GM18951 (cell line): ENCODE data around the gene DTNB.

Experiments used
- POLR2A ChIP-seq: IDR thresholded peaks from 4 replicates; pipeline ENCODE4 v1.6.1; 2011; ENCODE audit warnings: mild to moderate bottlenecking; ENCODE audit not compliant: insufficient read length, insufficient read depth; ENCODE audit errors: extremely low read depth
- in situ Hi-C: fragments of 300-500 bp; cut with MboI; formaldehyde crosslinking; loops from one replicate; pipeline ENCODE4 v1.12.0; 2022; ENCODE audit warnings: low sequenced_read_pairs, mixed read lengths, inconsistent platforms; ENCODE audit not compliant: unreplicated experiment

Gene DTNB

DNA sequence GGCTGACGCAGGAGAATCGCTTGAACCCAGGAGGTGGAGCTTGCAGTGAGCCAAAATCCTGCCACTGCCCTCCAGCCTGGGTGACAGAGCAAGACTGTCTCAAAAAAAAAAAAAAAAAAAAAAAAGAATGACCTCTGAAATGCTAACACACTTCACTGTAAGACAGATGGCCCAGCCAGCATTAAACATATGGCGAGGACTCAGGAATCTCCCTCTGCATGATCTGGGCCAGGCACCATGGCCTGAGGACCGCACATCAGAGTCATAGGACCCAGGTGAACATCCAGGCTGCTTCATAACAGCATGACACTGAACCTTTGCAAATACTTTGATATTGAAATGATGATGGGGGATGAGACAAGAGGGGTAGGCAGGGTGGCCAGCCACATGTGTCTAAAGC lies 275.6 kb downstream of the DTNB start:
- no peak for TF ChIP-seq POLR2A
- in situ Hi-C loops, result no loop called here

DNA sequence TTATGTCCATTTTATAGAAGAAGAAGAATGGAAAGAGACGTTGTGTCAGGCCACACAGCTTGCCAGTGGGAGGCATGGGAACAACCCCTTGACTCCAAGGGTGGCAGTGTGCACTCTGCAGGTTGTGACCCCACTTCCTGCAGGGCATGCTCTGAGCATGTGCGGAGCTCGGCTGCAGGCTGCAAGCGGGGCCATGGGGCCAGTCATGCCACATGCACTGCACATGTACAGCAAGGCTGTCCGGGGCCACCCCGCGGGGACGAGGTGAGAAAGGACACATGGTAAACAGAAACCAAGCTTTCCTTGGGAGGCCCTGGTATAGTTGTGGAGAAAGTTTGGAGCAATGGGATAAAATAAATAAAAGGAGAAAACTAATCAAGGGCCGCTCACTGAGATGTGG lies 284.2 kb downstream of the DTNB start:
- in situ Hi-C loops, result no loop called here
- TF ChIP-seq POLR2A, result no peak

DNA sequence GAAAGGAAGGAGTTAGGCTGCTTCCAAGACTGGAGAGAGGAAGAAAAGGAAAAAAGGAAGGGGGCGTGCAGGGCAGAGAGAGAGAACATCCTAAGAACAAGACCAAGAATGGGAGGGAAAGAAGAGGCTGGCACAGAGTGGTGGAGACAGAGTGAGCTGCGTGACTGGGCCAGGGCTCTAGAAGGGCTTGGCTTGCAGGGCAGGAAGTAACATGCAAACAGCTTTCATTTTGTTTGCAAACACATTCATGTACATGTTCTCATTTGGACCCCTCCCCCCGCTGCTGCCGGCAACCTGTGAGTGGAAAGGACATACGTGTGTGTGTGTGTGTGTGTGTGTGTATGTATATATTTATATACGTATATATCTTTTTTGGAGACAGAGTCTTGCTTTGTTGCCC lies 284.9 kb downstream of the DTNB start:
- no peak for TF ChIP-seq POLR2A

DNA sequence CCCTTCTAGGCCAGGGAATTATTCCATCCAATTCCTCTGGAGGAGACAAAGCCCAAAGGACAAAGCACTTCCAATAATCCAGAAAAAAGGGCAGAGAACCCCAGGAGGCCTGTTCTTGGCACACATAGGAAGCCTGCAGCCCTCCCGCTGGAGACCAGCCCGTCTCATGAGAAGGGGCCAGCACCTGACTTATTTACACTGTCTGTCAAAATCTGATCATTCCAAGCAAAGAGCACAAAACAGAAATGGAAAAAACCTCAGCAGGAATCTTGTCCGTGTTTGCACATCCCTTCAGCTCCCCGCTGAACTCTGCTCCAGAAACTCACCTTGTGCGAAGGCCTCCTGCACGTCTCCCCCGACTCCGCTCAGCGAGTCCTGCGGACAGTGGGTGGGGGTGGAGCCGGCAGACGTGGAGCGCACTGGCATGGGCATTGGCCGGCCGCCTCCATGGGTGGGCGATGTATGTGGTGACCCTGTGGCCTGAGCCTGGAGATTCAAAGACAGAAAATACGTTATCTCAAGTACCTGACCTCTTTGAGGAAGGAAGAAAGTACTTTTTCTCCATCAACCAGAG lies 285.4 kb downstream of the DTNB start:
- in situ Hi-C loops, result no loop called here
- TF ChIP-seq POLR2A, result no peak

More for the DNA sequence above, 284.9 kb downstream of the DTNB start:
- in situ Hi-C loops, result no loop called here

DNA sequence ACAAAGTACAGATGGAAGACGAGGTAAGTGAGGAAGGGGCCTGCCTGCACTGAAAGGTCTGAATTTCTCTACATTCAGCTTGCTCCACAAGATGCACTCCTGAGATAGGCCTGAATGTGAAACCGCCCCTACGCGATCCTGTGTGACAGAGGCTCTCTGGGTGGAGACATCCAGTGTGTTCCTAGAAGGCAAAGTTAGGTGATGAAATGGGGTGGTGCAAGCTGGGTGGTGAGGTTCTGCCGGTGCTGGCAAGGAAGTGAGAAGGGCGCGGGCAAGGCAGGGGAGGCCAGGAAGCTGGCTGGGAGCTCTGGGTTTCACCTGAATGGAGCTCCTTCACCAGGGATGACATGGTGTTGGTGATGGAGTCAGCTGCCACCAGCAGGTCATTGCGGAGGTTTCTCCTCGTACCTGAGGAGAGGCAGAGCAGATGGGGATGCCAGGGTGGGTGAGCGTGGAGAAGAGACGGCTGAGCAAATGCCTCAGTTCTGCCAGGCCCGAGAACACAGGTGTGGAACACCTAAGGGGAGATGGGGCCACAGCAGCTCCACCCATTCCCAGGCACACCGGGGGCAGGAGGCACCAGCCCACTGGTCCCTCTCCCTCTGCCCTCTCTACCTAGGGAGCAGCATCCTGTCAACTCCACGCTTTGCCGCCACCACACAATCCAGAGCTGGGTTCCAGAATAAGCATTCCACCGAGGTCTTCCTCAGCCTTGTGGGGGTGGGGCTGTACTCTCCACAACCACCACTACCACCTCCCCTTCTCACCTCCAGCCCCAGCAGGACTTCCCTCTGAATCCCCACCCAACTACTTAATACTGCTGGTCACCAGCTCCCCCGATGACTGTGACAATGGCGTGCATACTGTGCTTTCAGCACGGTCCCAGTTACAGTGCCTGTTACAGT lies 286.2 kb downstream of the DTNB start:
- in situ Hi-C loops, result no loop called here

DNA sequence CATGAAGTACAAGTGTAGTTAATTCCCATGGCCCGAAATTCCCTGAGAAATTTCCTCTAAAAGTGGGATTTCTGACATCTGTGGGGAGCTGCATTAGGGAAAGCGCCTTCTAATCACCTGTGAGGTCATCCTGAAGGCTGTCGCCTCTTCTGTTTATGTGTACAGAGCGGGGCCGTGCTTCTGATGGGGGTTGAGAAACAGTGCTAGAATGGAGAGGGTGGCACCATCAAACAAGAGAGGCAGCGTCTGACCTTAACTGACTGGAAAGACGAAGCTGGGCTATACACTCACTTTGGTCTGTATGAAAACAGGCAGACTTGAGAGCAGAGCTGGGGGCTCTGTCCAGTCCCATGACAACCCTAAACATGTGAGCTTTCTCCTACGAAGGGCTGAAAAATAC lies 287.5 kb downstream of the DTNB start:
- no peak for TF ChIP-seq POLR2A
- in situ Hi-C loops, result no loop called here

More for the DNA sequence above, 286.2 kb downstream of the DTNB start:
- no peak for TF ChIP-seq POLR2A

DNA sequence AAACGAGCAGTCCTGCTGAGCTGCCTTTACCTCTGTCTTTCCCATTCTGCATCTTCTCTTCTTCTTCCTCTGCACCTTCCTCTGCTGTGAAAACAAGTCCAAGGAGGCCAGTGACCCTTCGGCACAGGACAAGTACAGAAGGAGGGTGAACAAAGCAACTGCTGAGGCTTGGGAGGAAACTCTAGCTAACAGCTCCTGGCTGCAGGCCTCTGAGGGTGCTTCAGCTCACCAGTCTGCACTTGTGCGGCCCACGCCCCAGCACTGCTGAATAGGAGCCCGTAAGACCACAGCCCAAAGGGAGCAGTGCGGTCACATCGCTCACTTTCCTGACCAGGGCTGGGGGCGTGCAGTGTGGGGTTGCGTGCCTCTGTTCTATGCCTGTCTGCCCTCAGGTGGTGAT lies 289.6 kb downstream of the DTNB start:
- TF ChIP-seq POLR2A, result no peak

DNA sequence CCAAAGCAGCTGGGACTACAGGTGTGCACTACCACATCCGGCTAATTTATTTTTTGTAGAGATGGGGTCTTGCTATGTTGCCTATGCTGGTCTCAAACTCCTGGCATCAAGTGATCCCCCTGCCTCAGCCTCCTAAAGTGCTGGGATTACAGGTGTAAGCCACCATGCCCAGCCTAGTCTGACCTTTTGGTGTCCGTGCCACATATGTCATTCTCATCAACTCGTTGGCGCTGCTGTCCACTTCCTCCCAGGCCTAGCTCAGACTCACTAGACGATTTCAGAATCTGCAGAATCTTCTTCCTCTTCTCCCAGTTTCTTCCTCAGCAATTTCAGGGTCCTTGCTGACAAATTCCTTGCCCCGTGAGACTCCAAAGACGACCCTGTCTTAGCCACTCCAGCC lies 291.9 kb downstream of the DTNB start:
- in situ Hi-C loops, result no loop called here
- no peak for TF ChIP-seq POLR2A

More for the DNA sequence above, 289.6 kb downstream of the DTNB start:
- in situ Hi-C loops, result no loop called here

DNA sequence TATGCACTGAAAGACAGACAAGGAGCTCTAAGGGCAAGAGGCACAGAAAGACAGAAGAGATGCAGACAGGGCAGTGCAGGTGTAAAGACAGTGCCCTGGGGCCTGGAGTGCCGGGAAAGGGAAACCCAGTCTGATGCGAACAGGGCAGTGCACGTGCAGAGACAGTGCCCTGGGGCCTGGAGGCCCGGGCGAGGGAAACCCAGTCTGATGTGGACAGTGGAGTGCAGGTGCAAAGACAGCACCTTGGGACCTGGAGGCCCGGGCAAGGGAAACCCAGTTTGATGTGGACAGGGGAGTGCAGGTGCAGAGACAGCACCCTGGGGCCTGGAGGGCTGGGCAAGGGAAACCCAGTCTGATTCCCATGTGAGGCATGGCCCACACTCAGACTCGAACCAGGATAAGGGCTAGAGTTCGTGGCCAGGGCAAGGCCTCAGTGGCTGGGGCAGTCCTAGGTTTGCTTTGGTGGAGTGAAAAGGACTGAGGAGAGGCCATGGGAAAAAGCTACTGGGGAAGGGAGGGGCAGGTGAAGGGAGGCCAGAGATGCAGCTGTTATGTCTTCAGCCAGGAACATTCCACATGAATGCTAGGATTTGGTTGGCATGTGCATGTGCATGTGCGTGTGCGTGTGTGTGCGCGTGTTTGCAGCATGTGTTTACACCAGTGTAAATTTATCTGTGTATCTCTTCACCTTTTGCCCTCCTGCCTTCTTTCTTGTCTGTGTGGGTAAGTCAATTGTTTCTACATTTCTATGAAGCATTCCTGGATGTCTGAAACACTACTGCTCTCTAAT lies 292.6 kb downstream of the DTNB start:
- in situ Hi-C loops, result no loop called here
- no peak for TF ChIP-seq POLR2A

DNA sequence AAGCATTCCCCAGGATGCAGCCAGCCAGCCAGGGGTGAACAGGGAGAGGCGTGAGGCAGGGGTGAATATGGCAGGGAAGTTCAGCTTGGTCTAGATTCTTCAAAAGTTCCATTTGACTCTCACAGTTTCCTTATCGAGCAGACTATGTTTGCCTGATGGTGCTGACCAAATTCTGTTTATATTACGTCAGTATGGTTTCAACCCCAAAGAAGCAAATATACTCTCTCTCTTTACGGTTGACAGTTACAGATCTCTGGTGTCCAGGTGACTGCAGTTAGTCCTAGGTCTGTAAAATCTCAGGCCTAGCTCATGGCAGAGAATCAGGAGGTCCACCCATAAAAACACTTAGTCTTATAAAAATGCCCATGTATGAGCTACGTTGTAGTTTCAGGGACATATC lies 293.4 kb downstream of the DTNB start:
- TF ChIP-seq POLR2A, result no peak
- in situ Hi-C loops, result no loop called here

DNA sequence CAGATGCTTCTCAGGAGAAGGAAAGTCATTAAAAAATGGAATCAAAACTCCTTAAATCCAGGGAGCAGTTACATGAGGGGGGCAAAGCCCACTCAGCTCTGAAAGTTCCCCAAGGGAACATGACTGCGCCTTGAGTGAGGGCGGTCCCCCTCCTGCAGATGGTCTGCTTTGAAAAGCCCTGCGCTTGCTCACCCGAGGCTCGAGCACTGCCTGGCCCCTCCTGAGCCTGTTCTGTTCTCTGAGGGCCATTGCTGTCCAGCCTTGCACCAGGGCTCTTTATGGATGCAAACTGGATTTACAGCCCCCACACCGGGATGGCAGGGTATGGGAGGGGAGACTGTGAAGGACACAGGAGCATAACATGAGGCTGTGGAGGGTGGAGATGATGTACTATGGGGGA lies 293.8 kb downstream of the DTNB start:
- no peak for TF ChIP-seq POLR2A
- in situ Hi-C loops, result no loop called here

DNA sequence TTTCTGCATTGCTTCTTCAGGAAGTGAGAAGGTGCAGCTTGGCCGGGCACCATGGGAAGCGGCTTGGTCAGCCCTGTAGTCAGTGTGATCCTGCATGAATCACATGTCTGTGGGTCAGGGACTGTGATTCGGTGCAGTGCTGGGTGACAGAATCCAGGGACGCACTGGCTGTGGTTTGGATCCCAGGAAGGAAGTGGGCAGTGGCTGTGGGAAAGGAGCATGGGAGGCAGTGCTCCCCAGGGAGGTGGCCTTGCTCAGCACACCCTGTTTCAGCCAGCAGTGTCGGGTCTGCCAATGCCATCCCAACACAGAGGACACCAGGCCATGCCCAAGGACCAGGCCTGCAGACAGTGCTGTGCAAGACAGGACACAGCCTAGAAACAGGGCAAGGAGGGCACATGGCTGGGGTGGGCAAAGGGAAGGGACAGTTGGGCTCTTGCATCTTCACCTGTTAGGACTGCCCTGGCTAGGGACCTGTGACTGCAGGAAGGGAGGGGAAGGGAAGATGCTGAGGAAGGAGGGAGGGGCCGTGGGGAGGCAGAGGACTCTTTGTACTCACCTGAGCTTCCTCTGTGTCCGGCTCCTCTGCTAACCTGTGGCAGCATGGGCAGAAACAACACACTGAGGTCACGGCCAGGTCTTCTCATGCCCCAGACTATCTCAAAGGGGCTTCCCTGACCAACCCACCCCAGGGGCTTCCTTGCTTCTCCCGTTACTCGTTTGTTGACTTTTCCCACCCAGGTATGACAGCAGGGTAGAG lies 294.5 kb downstream of the DTNB start:
- TF ChIP-seq POLR2A, result no peak
- in situ Hi-C loops, result no loop called here
